Astrocyte of the spinal cord (primary cell): ENCODE results near the gene MAOB.

Source experiments
- DNase-seq: peaks from one replicate; pipeline ENCODE4 v3.0.0; 2011; ENCODE audit warnings: low read depth, low spot score
- H3K4me3 ChIP-seq: 2 replicates; pipeline ENCODE4 v1.5.1; 2011; ENCODE audit warnings: low read depth, mild to moderate bottlenecking, low read length, moderate library complexity
- CTCF ChIP-seq: IDR thresholded peaks from 2 replicates; pipeline ENCODE4 v1.5.1; 2012; ENCODE audit warnings: low read depth, mild to moderate bottlenecking, low read length, inconsistent platforms
- in situ Hi-C: cut with HindIII; loops from 2 replicates; pipeline ENCODE4 v1.10.0; 2017; ENCODE audit warnings: low sequenced_read_pairs

The MAOB gene

GRCh38 chrX:43808231-43808630 is 74.0 kb downstream of the MAOB start:
- DNase-seq = no peak
- TF ChIP-seq CTCF = no peak
- in situ Hi-C loops = no loop called here
- H3K4me3 ChIP-seq = no peak overlapping the region

GRCh38 chrX:43805579-43805978 is 76.7 kb downstream of the MAOB start:
- in situ Hi-C loops = no loop called here
- DNase-seq = no peak
- no peak for TF ChIP-seq CTCF
- H3K4me3 ChIP-seq = no peak overlapping the region

GRCh38 chrX:43804021-43804420 is 78.2 kb downstream of the MAOB start:
- in situ Hi-C loops = no loop called here

GRCh38 chrX:43785930-43786591 is 96.2 kb downstream of the MAOB start:
- no peak overlapping the region for H3K4me3 ChIP-seq
- in situ Hi-C loops = no loop called here
- no peak for DNase-seq
- no peak for TF ChIP-seq CTCF

More at GRCh38 chrX:43804021-43804420, 78.2 kb downstream of the MAOB start:
- no peak for TF ChIP-seq CTCF
- no peak for DNase-seq
- no peak overlapping the region for H3K4me3 ChIP-seq

- no peak for DNase-seq
- in situ Hi-C loops = no loop called here
- no peak for TF ChIP-seq CTCF
- no peak overlapping the region for H3K4me3 ChIP-seq
These were observed 124.2 kb downstream of the MAOB start for GRCh38 chrX:43758044-43758443.

- TF ChIP-seq CTCF = no peak
- H3K4me3 ChIP-seq = no peak overlapping the region
- DNase-seq = no peak
- in situ Hi-C loops = no loop called here
These were observed 126.2 kb downstream of the MAOB start for GRCh38 chrX:43756076-43756475.
